HepG2 (cell line): ENCODE results near the gene CRAMP1. TPM values are rescaled to one million over a fixed set of nuclear protein-coding genes. Genes with fewer than 3 reads are reported as not detected.

Source experiments
- BRD4 ChIP-seq: sonication (generic); formaldehyde crosslinking; IDR thresholded peaks from 2 replicates; pipeline ENCODE4 v1.4.0; 2020; ENCODE audit warnings: missing genetic modification reagents
- CBX1 ChIP-seq: IDR thresholded peaks from one replicate; pipeline ENCODE4 v1.6.1; 2016; ENCODE audit warnings: antibody characterized with exemption, low read depth
- E2F5 ChIP-seq: sonication (generic); formaldehyde crosslinking; conservative IDR thresholded peaks from 2 replicates; pipeline ENCODE4 v1.4.0; 2020; ENCODE audit warnings: missing genetic modification reagents
- HES4 ChIP-seq: sonication (generic); formaldehyde crosslinking; IDR thresholded peaks from 2 replicates; pipeline ENCODE4 v1.9.0; 2021; ENCODE audit warnings: mild to moderate bottlenecking, missing genetic modification reagents, borderline replicate concordance
- KDM3A ChIP-seq: IDR thresholded peaks from 2 replicates; pipeline ENCODE4 v1.6.1; 2018; ENCODE audit warnings: low read depth, missing compliant biosample characterization
- KDM6A ChIP-seq: IDR thresholded peaks from 2 replicates; pipeline ENCODE4 v1.6.1; 2016; ENCODE audit warnings: low read depth
- MBNL3 ChIP-seq: fragments of 250-450 bp; sonication (Bioruptor Pico); conservative IDR thresholded peaks from 2 replicates; pipeline ENCODE4 v1.8.0; 2022; ENCODE audit warnings: mild to moderate bottlenecking, inconsistent platforms
- REL ChIP-seq: sonication (generic); formaldehyde crosslinking; conservative IDR thresholded peaks from 2 replicates; pipeline ENCODE4 v1.8.0; 2022; ENCODE audit warnings: mild to moderate bottlenecking, missing genetic modification reagents, moderate library complexity
- SP4 ChIP-seq: sonication (generic); formaldehyde crosslinking; IDR thresholded peaks from 2 replicates; pipeline ENCODE4 v1.8.1; 2023; ENCODE audit warnings: mild to moderate bottlenecking, missing genetic modification reagents
- TEAD3 ChIP-seq: optimal IDR thresholded peaks from 2 replicates; pipeline ENCODE3; 2016; ENCODE audit warnings: borderline replicate concordance
- TRIM22 ChIP-seq: fragments of 450-650 bp; IDR thresholded peaks from 2 replicates; pipeline ENCODE4 v1.6.1; 2017
- ZNF143 ChIP-seq: sonication (generic); formaldehyde crosslinking; IDR thresholded peaks from 2 replicates; pipeline ENCODE4 v1.4.0; 2020; ENCODE audit warnings: missing genetic modification reagents
- ZNF672 ChIP-seq: sonication (generic); formaldehyde crosslinking; IDR thresholded peaks from 2 replicates; pipeline ENCODE4 v1.8.1; 2022; ENCODE audit warnings: missing genetic modification reagents
- ZNF704 ChIP-seq: sonication (generic); formaldehyde crosslinking; IDR thresholded peaks from 2 replicates; pipeline ENCODE4 v1.8.1; 2023; ENCODE audit warnings: mild to moderate bottlenecking, inconsistent platforms, moderate library complexity, missing genetic modification reagents, borderline replicate concordance
- polyA plus RNA-seq, 8 experiments: library from polyadenylated mRNA; depleted of rRNA in 3 of 8; stranded (reverse) in 7 of 8; unstranded in 1 of 8; fragments of >200 nt; fragmentation: Illumina TruSeq in 4 of 8; extraction: Trizol in 4 of 8; gene quantifications; 2 replicates each; pipeline versions ENCODE4 v1.2.1 to v1.2.3, GENCODE V29; 2011 to 2016; ENCODE audit warnings: low read depth in 4 of 8, missing spikeins in 1 of 8, mixed read lengths in 1 of 8; ENCODE audit not compliant: insufficient read depth in 1 of 8
- total RNA-seq, 5 experiments: library from RNA; depleted of rRNA; stranded (reverse); fragments of >200 nt; fragmentation: Illumina TruSeq; extraction: Trizol; gene quantifications; 2 replicates each; pipeline ENCODE4 v1.2.3, GENCODE V29; 2016; ENCODE audit warnings: low read depth in 1 of 5
- TF ChIP-seq, protein P1 (sequence below): sonication (generic); formaldehyde crosslinking; IDR thresholded peaks from 2 replicates; pipeline ENCODE4 v1.5.1; 2020; ENCODE audit warnings: missing genetic modification reagents, mild to moderate bottlenecking, borderline replicate concordance
- TF ChIP-seq, protein P2 (sequence below): sonication (generic); formaldehyde crosslinking; IDR thresholded peaks from 2 replicates; pipeline ENCODE4 v1.4.0; 2020; ENCODE audit warnings: missing genetic modification reagents, borderline replicate concordance
- TF ChIP-seq, protein P3 (sequence below): sonication (generic); formaldehyde crosslinking; IDR thresholded peaks from 2 replicates; pipeline ENCODE4 v1.5.0; 2020; ENCODE audit warnings: missing genetic modification reagents
- TF ChIP-seq, protein P4 (sequence below): sonication (generic); formaldehyde crosslinking; IDR thresholded peaks from 2 replicates; pipeline ENCODE4 v1.4.0; 2020; ENCODE audit warnings: mild to moderate bottlenecking, missing genetic modification reagents
- TF ChIP-seq, protein P5 (sequence below): sonication (generic); formaldehyde crosslinking; IDR thresholded peaks from 2 replicates; pipeline ENCODE4 v1.4.0; 2020; ENCODE audit warnings: missing genetic modification reagents, borderline replicate concordance

The CRAMP1 gene
- total and polyA plus RNA-seq, 2 of the 13 experiments (the other 11 are each of a cell fraction or from before 2014, with no cell fraction given) = 6.8 to 9.7 TPM

GRCh38 chr16:1610071-1610898 lies 1.9 kb upstream of the CRAMP1 start (continued):
- TF ChIP-seq, protein P1, sequence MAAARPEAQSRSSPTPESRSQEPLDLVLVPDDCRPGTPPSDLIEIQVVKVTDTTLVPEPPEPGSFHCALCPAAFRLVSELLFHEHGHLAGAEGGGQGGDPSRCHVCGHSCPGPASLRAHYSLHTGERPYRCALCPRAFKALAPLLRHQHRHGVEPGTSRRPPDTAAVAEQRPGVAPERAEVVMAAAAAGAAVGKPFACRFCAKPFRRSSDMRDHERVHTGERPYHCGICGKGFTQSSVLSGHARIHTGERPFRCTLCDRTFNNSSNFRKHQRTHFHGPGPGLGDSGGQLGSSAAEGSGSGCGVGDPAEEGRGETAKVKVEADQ (CRISPR knock-in tag) = no peak
- TF ChIP-seq BRD4 (peak; percentile 47; the same call in 1 of the 2 replicates), MBNL3 (CRISPR knock-in tag) (no peak), TRIM22 (no peak), SP4 (CRISPR knock-in tag) (no peak), TEAD3 (peak; percentile 98), HES4 (CRISPR knock-in tag) (0 out of 2 replicates have a peak, but pooled peaks have one; percentile 20), E2F5 (CRISPR knock-in tag) (no peak), ZNF704 (CRISPR knock-in tag) (peak; percentile 82; the same call in 1 of the 2 replicates), KDM6A (CRISPR knock-in tag) (no peak), REL (CRISPR knock-in tag) (0 out of 2 replicates have a peak, but pooled peaks have one; percentile 52), CBX1 (no peak), ZNF672 (CRISPR knock-in tag) (no peak), KDM3A (no peak), ZNF143 (peak; percentile 20; the same call in 1 of the 2 replicates)
- TF ChIP-seq, protein P2, sequence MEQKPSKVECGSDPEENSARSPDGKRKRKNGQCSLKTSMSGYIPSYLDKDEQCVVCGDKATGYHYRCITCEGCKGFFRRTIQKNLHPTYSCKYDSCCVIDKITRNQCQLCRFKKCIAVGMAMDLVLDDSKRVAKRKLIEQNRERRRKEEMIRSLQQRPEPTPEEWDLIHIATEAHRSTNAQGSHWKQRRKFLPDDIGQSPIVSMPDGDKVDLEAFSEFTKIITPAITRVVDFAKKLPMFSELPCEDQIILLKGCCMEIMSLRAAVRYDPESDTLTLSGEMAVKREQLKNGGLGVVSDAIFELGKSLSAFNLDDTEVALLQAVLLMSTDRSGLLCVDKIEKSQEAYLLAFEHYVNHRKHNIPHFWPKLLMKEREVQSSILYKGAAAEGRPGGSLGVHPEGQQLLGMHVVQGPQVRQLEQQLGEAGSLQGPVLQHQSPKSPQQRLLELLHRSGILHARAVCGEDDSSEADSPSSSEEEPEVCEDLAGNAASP (CRISPR knock-in tag) = no peak
- TF ChIP-seq, protein P3, sequence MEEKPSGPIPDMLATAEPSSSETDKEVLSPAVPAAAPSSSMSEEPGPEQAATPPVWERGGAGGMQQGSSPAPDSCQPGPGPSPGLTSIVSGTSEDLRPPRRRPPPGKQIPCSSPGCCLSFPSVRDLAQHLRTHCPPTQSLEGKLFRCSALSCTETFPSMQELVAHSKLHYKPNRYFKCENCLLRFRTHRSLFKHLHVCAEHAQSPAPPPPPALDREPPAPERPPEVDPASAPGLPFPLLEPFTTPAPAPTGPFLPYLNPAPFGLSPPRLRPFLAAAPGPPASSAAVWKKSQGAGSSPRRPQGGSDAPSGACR = peak; percentile 65; the same call in 1 of the 2 replicates
- TF ChIP-seq, protein P4, sequence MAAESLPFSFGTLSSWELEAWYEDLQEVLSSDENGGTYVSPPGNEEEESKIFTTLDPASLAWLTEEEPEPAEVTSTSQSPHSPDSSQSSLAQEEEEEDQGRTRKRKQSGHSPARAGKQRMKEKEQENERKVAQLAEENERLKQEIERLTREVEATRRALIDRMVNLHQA = no peak
- TF ChIP-seq, protein P5, sequence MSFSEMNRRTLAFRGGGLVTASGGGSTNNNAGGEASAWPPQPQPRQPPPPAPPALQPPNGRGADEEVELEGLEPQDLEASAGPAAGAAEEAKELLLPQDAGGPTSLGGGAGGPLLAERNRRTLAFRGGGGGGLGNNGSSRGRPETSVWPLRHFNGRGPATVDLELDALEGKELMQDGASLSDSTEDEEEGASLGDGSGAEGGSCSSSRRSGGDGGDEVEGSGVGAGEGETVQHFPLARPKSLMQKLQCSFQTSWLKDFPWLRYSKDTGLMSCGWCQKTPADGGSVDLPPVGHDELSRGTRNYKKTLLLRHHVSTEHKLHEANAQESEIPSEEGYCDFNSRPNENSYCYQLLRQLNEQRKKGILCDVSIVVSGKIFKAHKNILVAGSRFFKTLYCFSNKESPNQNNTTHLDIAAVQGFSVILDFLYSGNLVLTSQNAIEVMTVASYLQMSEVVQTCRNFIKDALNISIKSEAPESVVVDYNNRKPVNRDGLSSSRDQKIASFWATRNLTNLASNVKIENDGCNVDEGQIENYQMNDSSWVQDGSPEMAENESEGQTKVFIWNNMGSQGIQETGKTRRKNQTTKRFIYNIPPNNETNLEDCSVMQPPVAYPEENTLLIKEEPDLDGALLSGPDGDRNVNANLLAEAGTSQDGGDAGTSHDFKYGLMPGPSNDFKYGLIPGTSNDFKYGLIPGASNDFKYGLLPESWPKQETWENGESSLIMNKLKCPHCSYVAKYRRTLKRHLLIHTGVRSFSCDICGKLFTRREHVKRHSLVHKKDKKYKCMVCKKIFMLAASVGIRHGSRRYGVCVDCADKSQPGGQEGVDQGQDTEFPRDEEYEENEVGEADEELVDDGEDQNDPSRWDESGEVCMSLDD (CRISPR knock-in tag) = no peak; the same call in 1 of the 2 replicates
